ENCODE results near the gene PCDH7. TPM values are rescaled to one million over a fixed set of nuclear protein-coding genes. Genes with fewer than 3 reads are reported as not detected.

PCDH7 gene
- total RNA-seq, 1 donor from 2014 or later = 23.1 TPM

DNA sequence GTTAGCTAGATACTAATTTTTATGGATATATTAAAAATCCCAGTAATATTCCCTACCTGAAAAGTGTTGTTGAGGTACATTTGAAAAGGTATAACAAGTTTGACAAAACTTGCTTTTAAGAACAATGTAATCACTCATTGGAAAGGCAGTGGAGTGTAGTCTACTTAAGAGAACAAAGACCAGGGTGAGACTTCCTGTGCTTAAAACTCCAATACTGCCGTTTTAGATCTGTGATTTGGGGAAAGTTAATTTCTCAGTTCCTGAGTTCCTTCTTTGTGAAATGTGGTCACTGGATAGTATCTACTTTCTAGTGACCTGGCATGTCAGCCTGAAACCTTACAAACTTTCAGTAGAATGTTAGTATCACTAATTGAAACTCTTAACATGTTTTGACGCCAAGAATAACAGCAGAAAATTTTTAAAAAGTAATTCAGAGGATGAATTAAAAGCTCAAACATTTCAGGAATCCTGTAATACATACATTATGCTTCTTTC lies 56.8 kb downstream of the PCDH7 start:
- H3K4me3 ChIP-seq = no peak overlapping the region
- no peak overlapping the region for H3K27ac ChIP-seq
- H3K36me3 ChIP-seq = no peaks in the 10 kb centered on the region
- intact Hi-C loops (cut with DNase I) = no loop called here
- H3K4me1 ChIP-seq = no peaks in the 10 kb centered on the region
- H3K9me3 ChIP-seq = no peaks in the 10 kb centered on the region
- TF ChIP-seq, protein P1, sequence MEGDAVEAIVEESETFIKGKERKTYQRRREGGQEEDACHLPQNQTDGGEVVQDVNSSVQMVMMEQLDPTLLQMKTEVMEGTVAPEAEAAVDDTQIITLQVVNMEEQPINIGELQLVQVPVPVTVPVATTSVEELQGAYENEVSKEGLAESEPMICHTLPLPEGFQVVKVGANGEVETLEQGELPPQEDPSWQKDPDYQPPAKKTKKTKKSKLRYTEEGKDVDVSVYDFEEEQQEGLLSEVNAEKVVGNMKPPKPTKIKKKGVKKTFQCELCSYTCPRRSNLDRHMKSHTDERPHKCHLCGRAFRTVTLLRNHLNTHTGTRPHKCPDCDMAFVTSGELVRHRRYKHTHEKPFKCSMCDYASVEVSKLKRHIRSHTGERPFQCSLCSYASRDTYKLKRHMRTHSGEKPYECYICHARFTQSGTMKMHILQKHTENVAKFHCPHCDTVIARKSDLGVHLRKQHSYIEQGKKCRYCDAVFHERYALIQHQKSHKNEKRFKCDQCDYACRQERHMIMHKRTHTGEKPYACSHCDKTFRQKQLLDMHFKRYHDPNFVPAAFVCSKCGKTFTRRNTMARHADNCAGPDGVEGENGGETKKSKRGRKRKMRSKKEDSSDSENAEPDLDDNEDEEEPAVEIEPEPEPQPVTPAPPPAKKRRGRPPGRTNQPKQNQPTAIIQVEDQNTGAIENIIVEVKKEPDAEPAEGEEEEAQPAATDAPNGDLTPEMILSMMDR (IDR thresholded peaks at IDR 0.05) = no peak
- TF ChIP-seq POLR2AphosphoS5 (IDR thresholded peaks at IDR 0.05; ENCODE audit: insufficient read depth in 1 of 2, low read depth in 1 of 2) (no peak), POLR2A (IDR thresholded peaks at IDR 0.05) (no peak)
- no peak for DNase-seq (ENCODE audit: extremely low spot score in 2 of 2)
- H3K27me3 ChIP-seq = no peaks in the 10 kb centered on the region
